ENCODE data around the gene IGSF21. TPM values are rescaled to one million over a fixed set of nuclear protein-coding genes. Genes with fewer than 3 reads are reported as not detected.

Gene IGSF21
- total RNA-seq, 2 donors from 2014 or later = 4.6 to 8.5 TPM

GRCh38 chr1:18325136-18325535 lies 217.5 kb downstream of the IGSF21 start:
- Histone ChIP-seq H3K9me3 (no peaks in the 10 kb centered on the region), H3K4me1 (replicated peaks) (peaks cover 2% of the 10 kb centered on the region), H3K4me3 (no peak overlapping the region), H3K36me3 (no peaks in the 10 kb centered on the region), H3K27me3 (replicated peaks; ENCODE audit: insufficient read depth) (no peaks in the 10 kb centered on the region), H3K27ac (no peak overlapping the region)
- 91% methylated on average over 7 of the region's 7 CpGs for WGBS
- TF ChIP-seq, protein P1, sequence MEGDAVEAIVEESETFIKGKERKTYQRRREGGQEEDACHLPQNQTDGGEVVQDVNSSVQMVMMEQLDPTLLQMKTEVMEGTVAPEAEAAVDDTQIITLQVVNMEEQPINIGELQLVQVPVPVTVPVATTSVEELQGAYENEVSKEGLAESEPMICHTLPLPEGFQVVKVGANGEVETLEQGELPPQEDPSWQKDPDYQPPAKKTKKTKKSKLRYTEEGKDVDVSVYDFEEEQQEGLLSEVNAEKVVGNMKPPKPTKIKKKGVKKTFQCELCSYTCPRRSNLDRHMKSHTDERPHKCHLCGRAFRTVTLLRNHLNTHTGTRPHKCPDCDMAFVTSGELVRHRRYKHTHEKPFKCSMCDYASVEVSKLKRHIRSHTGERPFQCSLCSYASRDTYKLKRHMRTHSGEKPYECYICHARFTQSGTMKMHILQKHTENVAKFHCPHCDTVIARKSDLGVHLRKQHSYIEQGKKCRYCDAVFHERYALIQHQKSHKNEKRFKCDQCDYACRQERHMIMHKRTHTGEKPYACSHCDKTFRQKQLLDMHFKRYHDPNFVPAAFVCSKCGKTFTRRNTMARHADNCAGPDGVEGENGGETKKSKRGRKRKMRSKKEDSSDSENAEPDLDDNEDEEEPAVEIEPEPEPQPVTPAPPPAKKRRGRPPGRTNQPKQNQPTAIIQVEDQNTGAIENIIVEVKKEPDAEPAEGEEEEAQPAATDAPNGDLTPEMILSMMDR (IDR thresholded peaks at IDR 0.05) = no peak
- no peak for TF ChIP-seq POLR2A (IDR thresholded peaks at IDR 0.05)
- TF ChIP-seq POLR2AphosphoS5 (IDR thresholded peaks at IDR 0.05) = no peak
- intact Hi-C loops (cut with DNase I) = no loop called here
- no peak for DNase-seq (ENCODE audit: low spot score)

DNA sequence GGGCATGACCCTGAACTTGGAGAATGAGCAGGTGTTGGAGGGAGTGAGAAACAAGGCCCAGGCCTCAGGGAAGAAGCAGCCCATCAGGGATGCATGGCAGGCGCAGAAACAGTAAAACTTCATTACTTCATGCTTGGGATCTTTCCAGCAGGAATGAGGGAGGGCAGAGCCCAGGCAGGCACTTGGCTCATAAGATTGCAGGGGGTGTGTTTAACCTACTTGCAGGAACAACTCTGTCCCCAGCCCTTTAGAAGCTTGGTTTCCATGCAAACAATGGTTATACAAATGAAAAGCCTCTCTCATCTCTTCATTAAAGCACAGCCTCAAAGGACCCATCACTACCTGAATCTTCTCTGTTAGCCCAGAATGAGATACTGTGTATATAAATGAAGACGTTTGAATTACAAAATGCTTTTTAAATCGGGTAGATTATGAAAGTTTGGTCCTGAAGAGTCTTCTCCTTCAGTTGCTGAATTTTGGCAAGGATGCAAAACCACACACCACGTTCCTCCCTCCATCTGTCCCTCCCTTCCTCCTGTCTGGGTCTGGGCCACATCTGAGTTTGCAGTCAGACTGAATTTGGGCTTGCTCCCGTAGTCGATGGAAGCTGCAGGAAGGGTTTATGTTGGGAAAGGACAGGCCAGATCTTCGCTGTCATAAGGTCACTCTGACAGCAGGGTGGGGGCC lies 218.8 kb downstream of the IGSF21 start:
- Histone ChIP-seq H3K4me1 (replicated peaks) (no peaks in the 10 kb centered on the region), H3K36me3 (no peaks in the 10 kb centered on the region), H3K27ac (no peak overlapping the region), H3K9me3 (no peaks in the 10 kb centered on the region), H3K4me3 (no peak overlapping the region), H3K27me3 (replicated peaks; ENCODE audit: insufficient read depth) (no peaks in the 10 kb centered on the region)
- DNase-seq (ENCODE audit: low spot score) = peak; percentile 22
- WGBS = 5% methylated on average over 7 of the region's 7 CpGs
- intact Hi-C loops (cut with DNase I) = no loop called here
- TF ChIP-seq, protein P1 (IDR thresholded peaks at IDR 0.05) = no peak
- TF ChIP-seq POLR2AphosphoS5 (IDR thresholded peaks at IDR 0.05) (peak; percentile 3), POLR2A (IDR thresholded peaks at IDR 0.05) (no peak)

GRCh38 chr1:18327650-18328049 lies 220.1 kb downstream of the IGSF21 start:
- Histone ChIP-seq H3K4me1 (replicated peaks) (no peaks in the 10 kb centered on the region), H3K27me3 (replicated peaks; ENCODE audit: insufficient read depth) (no peaks in the 10 kb centered on the region), H3K4me3 (no peak overlapping the region), H3K27ac (no peak overlapping the region), H3K36me3 (no peaks in the 10 kb centered on the region), H3K9me3 (no peaks in the 10 kb centered on the region)
- WGBS = 35% methylated on average over 2 of the region's 2 CpGs
- intact Hi-C loops (cut with DNase I) = no loop called here
- TF ChIP-seq POLR2AphosphoS5 (IDR thresholded peaks at IDR 0.05) (no peak), POLR2A (IDR thresholded peaks at IDR 0.05) (no peak)
- TF ChIP-seq, protein P1 (IDR thresholded peaks at IDR 0.05) = no peak
- DNase-seq (ENCODE audit: low spot score) = no peak

DNA sequence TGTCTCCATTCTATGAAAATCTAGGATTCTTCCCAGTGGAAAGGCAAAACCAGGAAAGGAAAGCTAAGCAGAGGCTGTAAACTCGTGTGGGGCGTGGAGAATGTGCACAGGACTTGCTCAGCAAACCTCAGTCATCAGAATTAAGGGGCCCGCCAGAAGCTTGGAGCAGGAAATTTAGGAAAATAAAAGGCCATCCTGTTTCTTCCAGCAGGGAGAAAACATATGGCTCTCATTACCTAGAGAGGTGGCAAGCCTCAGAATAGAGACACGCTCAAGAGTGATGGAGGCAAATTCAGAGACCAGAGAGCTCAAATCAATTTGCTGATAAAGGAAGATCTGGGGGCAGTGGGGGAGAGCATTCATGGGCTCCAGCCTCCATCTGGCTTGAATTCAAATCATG lies 221.2 kb downstream of the IGSF21 start:
- Histone ChIP-seq H3K36me3 (no peaks in the 10 kb centered on the region), H3K4me1 (replicated peaks) (no peaks in the 10 kb centered on the region), H3K4me3 (no peak overlapping the region), H3K27ac (no peak overlapping the region), H3K9me3 (no peaks in the 10 kb centered on the region), H3K27me3 (replicated peaks; ENCODE audit: insufficient read depth) (no peaks in the 10 kb centered on the region)
- intact Hi-C loops (cut with DNase I) = no loop called here
- no peak for DNase-seq (ENCODE audit: low spot score)
- no peak for TF ChIP-seq POLR2AphosphoS5 (IDR thresholded peaks at IDR 0.05)
- TF ChIP-seq, protein P1 (IDR thresholded peaks at IDR 0.05) = no peak
- no peak for TF ChIP-seq POLR2A (IDR thresholded peaks at IDR 0.05)
- 56% methylated on average over 4 of the region's 4 CpGs for WGBS

Measured in prostate gland (tissue), 2 donors.